ENCODE measurements around the gene BTBD3.
A peak's percentile ranks its signal among the peaks of the same experiment; 100 is the strongest.

BTBD3 gene

DNA sequence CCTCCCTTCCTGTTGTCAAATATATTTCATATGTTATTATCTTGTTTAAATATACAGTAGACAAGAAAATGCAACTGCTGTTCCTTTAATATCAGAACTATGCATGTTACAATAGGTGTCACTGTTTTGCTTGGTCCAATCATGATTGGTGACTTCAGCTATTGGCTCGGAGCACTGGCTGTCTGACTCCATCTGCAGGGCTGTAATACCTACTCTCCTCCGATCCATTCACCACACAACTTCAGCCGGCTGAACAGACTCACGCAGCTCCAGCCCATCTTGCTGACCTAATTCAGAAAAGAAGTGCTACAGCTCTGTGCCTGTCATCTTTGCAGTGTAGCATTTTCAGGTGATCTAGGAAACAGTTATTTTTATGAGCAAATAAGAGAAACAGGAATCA lies at the start of gene BTBD3:
Gene BTBD3 (plus strand): TSS at position 231 of the 400 bp plus-strand sequence. CDS start 383 bp downstream, outside the sequence.
- H3K4me3 ChIP-seq (ENCODE audit: low read length), result no peak within 1 kb of the TSS
- H3K27me3 ChIP-seq (ENCODE audit: insufficient read depth, low read length), result no peaks in the 10 kb centered on the region
- no peaks in the 10 kb centered on the region for H3K9me3 ChIP-seq (ENCODE audit: low read length)
- peaks cover 13% of the 10 kb centered on the region for H3K4me1 ChIP-seq (ENCODE audit: insufficient read depth, low read length)
- peaks cover 14% of the 10 kb centered on the region for H3K36me3 ChIP-seq (ENCODE audit: insufficient read depth, low read length)
- H2AFZ ChIP-seq (ENCODE audit: low read depth, low read length), result no peak within 1 kb of the TSS

DNA sequence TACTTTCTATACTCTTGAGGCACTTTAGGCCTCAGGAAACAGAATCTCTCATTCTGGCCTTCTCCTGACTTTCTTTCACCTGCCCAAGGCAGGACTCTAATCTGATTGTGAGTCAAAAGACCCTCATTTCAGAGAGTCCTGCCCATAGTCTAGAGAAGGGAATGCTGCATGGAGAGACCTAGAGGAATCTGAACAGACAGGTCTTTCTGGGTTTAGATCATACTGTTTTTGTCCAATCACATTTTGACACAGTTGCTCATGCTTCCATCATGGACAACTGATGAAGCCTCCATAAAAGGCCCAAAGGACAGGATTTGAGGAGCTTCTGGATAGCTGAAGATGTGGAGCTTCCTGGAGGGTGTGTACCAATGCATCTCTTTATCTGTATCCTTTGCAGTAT lies 48.1 kb upstream of the BTBD3 start:
- no peak overlapping the region for H3K4me3 ChIP-seq (ENCODE audit: low read length)
- H3K27me3 ChIP-seq (ENCODE audit: insufficient read depth, low read length), result no peaks in the 10 kb centered on the region
- no peak overlapping the region for H2AFZ ChIP-seq (ENCODE audit: low read depth, low read length)
- H3K36me3 ChIP-seq (ENCODE audit: insufficient read depth, low read length), result no peaks in the 10 kb centered on the region
- H3K4me1 ChIP-seq (ENCODE audit: insufficient read depth, low read length), result peaks cover 15% of the 10 kb centered on the region
- H3K9me3 ChIP-seq (ENCODE audit: low read length), result no peaks in the 10 kb centered on the region

DNA sequence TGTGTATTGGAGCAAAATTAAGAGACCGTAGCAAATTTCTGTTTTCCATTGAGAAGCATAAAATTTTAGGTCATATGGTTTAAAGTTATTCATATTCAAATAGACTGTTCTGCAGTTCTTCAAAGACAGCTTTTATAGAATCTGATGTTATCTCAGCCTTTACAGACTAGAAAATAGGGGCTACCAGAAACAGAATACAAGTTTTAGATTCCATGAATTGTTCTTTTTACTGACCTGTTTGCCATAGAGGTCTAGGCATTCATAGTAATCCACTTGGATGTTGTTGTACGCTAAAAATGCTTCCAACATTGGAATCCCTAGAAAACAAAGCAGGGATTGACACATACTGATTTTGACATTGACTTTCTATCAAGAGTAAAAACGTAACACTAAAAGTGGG lies 47.3 kb upstream of the BTBD3 start:
- Histone ChIP-seq H3K27me3 (ENCODE audit: insufficient read depth, low read length) (no peaks in the 10 kb centered on the region), H2AFZ (ENCODE audit: low read depth, low read length) (no peak overlapping the region), H3K9me3 (ENCODE audit: low read length) (no peaks in the 10 kb centered on the region), H3K4me3 (ENCODE audit: low read length) (no peak overlapping the region), H3K36me3 (ENCODE audit: insufficient read depth, low read length) (no peaks in the 10 kb centered on the region), H3K4me1 (ENCODE audit: insufficient read depth, low read length) (peaks cover 15% of the 10 kb centered on the region)

DNA sequence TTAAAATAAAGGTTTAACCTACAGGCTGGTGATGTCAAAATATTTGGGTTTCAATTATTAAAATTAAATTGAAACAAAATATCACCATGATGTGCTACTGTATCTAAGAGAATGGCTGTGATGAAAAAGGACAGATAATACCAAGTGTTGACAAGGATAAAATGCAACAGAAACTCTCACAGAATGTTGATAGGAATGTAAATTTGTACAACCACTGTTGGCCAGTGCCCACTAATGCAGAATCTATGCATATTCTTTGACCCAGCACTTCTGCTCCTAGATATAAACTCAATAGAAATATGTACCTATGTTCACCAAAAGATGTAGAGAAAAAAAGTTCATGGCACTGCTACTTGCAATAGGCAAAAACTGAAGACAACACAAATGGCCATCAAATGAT lies 41.1 kb upstream of the BTBD3 start:
- H3K4me1 ChIP-seq (ENCODE audit: insufficient read depth, low read length), result no peaks in the 10 kb centered on the region
- no peaks in the 10 kb centered on the region for H3K9me3 ChIP-seq (ENCODE audit: low read length)

DNA sequence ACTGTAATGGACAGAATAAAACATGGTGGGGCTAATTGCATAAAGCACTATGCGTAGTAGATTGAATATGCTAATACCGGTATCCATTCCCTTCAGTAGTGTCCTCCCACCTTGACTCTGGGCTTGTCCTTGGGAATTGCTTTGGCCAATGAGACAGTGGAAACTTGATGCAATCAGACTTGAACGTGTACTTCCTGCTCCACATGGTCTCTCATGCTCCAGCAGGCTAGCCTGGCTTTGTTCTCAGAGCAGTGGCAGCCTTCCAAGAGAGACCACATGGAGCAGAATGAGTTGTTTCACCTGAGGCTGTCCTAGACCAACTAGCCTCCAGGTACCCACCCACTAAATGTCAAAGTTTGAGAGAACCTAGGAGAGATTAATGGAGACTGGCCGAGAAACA lies 37.0 kb upstream of the BTBD3 start:
- Histone ChIP-seq H3K4me1 (ENCODE audit: insufficient read depth, low read length) (no peaks in the 10 kb centered on the region), H3K4me3 (ENCODE audit: low read length) (no peak overlapping the region), H3K36me3 (ENCODE audit: insufficient read depth, low read length) (no peaks in the 10 kb centered on the region), H3K9me3 (ENCODE audit: low read length) (no peaks in the 10 kb centered on the region), H2AFZ (ENCODE audit: low read depth, low read length) (no peak overlapping the region), H3K27me3 (ENCODE audit: insufficient read depth, low read length) (no peaks in the 10 kb centered on the region)

More for the DNA sequence above, 41.1 kb upstream of the BTBD3 start:
- no peak overlapping the region for H2AFZ ChIP-seq (ENCODE audit: low read depth, low read length)
- H3K4me3 ChIP-seq (ENCODE audit: low read length), result no peak overlapping the region
- no peaks in the 10 kb centered on the region for H3K27me3 ChIP-seq (ENCODE audit: insufficient read depth, low read length)
- H3K36me3 ChIP-seq (ENCODE audit: insufficient read depth, low read length), result no peaks in the 10 kb centered on the region

DNA sequence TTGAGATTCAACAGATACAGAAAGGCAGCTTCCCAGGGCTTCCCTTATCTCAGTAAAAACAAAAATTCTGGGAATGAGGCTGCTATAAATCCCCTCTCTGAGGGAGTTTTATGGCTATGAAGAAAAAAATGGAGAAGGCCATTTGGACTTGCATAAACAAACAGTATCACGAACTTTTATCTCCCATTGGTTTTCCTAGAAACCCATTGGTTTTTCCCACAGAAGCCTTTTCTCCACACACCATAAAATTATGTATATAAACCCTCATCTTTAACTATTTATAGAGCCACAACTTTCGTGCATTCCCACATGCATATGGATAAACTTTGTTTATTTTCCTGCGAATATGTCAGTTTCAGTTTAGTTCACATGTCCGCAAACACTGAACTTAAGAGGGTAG lies 36.2 kb upstream of the BTBD3 start:
- Histone ChIP-seq H3K27me3 (ENCODE audit: insufficient read depth, low read length) (no peaks in the 10 kb centered on the region), H3K9me3 (ENCODE audit: low read length) (no peaks in the 10 kb centered on the region), H3K4me1 (ENCODE audit: insufficient read depth, low read length) (no peaks in the 10 kb centered on the region), H3K36me3 (ENCODE audit: insufficient read depth, low read length) (no peaks in the 10 kb centered on the region), H3K4me3 (ENCODE audit: low read length) (no peak overlapping the region), H2AFZ (ENCODE audit: low read depth, low read length) (no peak overlapping the region)

DNA sequence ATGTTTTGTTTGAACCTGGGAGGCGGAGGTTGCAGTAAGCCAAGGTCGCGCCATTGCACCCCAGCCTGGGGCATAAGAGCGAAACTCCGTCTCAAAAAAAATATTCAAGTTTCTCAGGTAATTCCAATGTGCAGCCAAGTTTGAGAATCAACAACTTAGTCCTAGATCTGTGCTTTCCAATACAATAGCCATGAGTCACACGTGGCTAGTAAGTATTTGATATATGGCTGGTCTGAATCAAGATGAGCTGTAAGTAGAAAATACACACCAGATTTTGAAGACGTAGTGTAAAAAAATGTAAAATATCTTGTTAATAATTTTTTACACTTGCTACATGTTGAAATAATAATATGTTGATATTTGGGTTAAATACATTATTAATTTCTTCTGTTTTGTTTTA lies 35.0 kb upstream of the BTBD3 start:
- no peaks in the 10 kb centered on the region for H3K9me3 ChIP-seq (ENCODE audit: low read length)
- no peaks in the 10 kb centered on the region for H3K4me1 ChIP-seq (ENCODE audit: insufficient read depth, low read length)
- H2AFZ ChIP-seq (ENCODE audit: low read depth, low read length), result no peak overlapping the region
- no peaks in the 10 kb centered on the region for H3K27me3 ChIP-seq (ENCODE audit: insufficient read depth, low read length)
- no peak overlapping the region for H3K4me3 ChIP-seq (ENCODE audit: low read length)
- H3K36me3 ChIP-seq (ENCODE audit: insufficient read depth, low read length), result no peaks in the 10 kb centered on the region

DNA sequence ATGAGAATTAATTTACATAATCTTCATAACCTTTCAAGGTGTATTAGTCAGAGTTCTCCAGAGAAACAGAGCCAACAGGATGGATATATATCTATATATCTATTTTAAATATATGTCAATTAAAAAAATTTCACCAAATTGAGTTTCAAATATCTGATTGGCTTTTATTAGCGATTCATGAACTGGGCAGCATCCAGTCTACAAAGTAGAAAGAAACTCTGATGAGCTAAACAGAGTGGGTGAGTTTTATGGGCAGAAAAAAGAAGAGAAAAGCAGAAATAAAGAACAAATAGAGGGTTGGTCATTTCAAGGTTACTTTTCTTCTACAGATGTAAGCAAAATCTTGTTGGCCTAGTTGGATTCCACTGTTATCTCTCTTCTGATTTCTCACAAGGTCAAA lies 29.0 kb upstream of the BTBD3 start:
- Histone ChIP-seq H2AFZ (ENCODE audit: low read depth, low read length) (no peak overlapping the region), H3K4me3 (ENCODE audit: low read length) (no peak overlapping the region), H3K9me3 (ENCODE audit: low read length) (no peaks in the 10 kb centered on the region), H3K4me1 (ENCODE audit: insufficient read depth, low read length) (peaks cover 10% of the 10 kb centered on the region), H3K27me3 (ENCODE audit: insufficient read depth, low read length) (no peaks in the 10 kb centered on the region), H3K36me3 (ENCODE audit: insufficient read depth, low read length) (no peaks in the 10 kb centered on the region)

DNA sequence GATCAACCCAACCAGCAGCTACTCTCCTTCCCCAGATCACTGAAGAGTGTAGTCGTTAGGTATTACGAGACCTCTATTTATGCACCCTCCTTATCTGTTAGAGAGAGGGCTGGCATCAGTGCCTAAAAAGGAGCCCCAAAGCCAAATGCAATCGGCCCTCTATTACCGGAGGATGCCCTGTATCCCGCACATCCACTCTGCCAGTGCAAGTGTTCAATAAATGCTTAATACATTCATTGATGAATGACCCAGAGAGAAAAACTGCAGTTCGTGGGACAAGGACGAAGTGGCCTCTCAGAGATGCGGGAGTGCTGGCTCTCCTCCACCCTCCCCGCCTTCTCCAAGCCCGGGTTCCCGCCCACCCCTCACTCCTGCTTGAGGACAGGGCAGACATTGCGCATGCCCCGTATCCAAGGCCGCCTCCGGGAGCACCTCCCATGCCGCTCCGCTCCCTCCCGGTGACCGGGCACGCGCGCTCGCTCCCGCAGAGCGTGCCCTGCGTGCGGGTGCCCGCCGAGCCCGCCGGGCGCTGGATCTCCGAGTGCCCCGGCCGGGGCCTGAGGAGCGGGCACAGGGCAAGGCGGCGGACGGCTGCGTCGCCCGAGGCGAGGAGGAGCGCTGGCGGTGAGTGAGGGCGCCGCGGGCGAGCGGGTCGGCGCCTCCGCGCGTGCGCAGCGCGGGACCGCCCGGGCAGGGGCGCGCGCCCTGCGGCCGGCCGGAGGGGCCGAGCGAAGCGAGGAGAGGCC lies 27.2 kb upstream of the BTBD3 start:
- H3K4me3 ChIP-seq (ENCODE audit: low read length), result peak overlapping the region; percentile 93
- H3K4me1 ChIP-seq (ENCODE audit: insufficient read depth, low read length), result peaks cover 10% of the 10 kb centered on the region
- H3K27me3 ChIP-seq (ENCODE audit: insufficient read depth, low read length), result no peaks in the 10 kb centered on the region
- H2AFZ ChIP-seq (ENCODE audit: low read depth, low read length), result peak overlapping the region; percentile 78
- H3K36me3 ChIP-seq (ENCODE audit: insufficient read depth, low read length), result no peaks in the 10 kb centered on the region
- no peaks in the 10 kb centered on the region for H3K9me3 ChIP-seq (ENCODE audit: low read length)

DNA sequence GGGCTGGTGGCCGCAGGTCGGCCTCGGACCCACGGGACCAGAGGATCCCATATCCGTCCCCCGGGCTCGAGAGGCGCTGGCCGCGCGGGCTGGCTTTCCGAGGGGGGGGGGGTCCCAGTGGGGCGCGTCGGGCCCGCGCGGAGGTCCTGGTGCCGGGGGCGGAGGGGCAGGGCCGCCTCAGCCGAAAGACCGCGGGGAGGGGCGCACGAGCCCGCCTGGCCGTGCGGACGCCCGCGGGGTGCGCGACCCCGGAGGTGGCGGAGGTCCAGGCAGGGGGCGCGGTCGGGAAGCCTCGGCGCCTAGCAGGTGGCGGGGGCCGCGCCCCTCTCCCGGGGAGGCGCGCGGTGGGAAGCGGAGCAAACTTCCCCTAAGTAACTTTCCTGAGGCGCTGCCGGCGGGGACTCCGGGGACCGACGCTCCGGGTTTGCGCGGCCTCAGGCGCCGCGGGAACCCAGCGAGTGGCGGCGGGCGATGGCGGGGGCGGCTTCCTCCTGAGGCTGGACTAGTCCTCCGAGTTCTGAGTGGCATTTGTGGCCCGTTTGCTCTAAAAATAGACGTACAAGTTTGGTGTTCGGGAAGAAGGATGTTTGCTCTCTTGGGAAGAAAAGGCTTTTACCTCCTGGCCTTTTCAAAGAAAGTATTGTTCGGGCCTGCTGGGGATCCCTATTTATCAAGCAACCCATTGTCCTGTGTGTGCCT lies 26.5 kb upstream of the BTBD3 start:
- H3K4me1 ChIP-seq (ENCODE audit: insufficient read depth, low read length), result peaks cover 10% of the 10 kb centered on the region
- peak overlapping the region; percentile 78 for H2AFZ ChIP-seq (ENCODE audit: low read depth, low read length)
- H3K9me3 ChIP-seq (ENCODE audit: low read length), result no peaks in the 10 kb centered on the region
- H3K4me3 ChIP-seq (ENCODE audit: low read length), result peak overlapping the region; percentile 93
- H3K36me3 ChIP-seq (ENCODE audit: insufficient read depth, low read length), result no peaks in the 10 kb centered on the region
- H3K27me3 ChIP-seq (ENCODE audit: insufficient read depth, low read length), result no peaks in the 10 kb centered on the region

DNA sequence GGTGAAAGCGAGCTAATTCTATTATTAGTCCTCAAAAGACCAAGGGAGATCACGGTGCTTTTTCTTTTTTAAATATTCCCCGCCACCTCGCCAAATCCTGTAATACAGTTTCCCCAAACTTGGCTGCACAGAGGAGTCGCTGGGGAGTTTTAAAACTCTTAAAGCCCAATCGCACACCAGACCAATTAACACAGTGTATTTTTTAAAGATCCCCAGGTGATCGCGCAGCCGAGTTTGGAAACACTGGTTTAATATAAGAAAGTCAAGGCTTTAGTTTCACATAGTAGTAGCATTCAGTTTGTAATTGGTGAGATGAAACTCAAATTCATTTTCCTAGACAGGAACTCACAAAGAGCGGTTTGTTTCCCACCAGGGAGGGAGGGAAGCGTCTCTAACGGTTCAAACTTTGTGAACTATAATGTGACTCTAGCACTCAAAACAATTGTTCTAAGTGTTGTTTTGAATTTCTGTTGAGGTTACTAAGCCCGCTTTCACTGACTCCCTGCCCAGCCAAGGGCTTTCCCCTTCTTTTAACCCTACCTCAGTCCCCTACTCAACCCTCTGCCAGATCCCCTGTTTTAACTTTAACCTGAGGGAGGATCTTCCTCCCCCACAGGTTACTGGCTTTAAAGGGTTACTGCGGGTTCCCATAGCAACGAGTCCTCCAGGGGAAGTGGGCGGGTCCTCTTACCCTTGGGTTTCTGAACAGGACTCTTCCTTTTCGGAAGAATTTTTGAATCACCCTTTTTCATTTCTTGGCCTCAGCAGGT lies 25.7 kb upstream of the BTBD3 start:
- no peaks in the 10 kb centered on the region for H3K9me3 ChIP-seq (ENCODE audit: low read length)
- H3K36me3 ChIP-seq (ENCODE audit: insufficient read depth, low read length), result no peaks in the 10 kb centered on the region
- H3K4me1 ChIP-seq (ENCODE audit: insufficient read depth, low read length), result peaks cover 10% of the 10 kb centered on the region
- H2AFZ ChIP-seq (ENCODE audit: low read depth, low read length), result peak overlapping the region; percentile 78
- peak overlapping the region; percentile 93 for H3K4me3 ChIP-seq (ENCODE audit: low read length)
- H3K27me3 ChIP-seq (ENCODE audit: insufficient read depth, low read length), result no peaks in the 10 kb centered on the region

DNA sequence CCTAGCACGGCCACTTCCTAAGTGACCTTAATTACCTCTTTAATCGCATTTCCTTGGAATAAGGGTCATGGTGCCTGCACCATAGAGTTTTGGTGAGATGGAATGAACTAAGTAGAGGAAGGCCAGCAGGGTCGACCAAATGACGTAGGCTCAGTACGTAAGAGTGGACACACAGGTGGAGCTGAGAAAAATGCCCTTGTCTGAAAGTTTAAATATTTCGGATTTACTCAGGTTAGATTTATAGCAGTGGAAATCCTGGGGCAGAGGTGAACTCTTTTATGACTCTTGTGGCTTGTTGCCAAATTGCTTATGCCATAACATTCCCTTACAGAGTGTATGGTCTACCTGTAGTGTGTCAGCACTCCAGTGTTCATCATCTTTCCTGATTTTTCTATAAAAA lies 23.6 kb upstream of the BTBD3 start:
- H3K27me3 ChIP-seq (ENCODE audit: insufficient read depth, low read length), result no peaks in the 10 kb centered on the region
- H3K36me3 ChIP-seq (ENCODE audit: insufficient read depth, low read length), result no peaks in the 10 kb centered on the region
- no peaks in the 10 kb centered on the region for H3K9me3 ChIP-seq (ENCODE audit: low read length)
- no peak overlapping the region for H3K4me3 ChIP-seq (ENCODE audit: low read length)
- peaks cover 10% of the 10 kb centered on the region for H3K4me1 ChIP-seq (ENCODE audit: insufficient read depth, low read length)
- H2AFZ ChIP-seq (ENCODE audit: low read depth, low read length), result no peak overlapping the region

DNA sequence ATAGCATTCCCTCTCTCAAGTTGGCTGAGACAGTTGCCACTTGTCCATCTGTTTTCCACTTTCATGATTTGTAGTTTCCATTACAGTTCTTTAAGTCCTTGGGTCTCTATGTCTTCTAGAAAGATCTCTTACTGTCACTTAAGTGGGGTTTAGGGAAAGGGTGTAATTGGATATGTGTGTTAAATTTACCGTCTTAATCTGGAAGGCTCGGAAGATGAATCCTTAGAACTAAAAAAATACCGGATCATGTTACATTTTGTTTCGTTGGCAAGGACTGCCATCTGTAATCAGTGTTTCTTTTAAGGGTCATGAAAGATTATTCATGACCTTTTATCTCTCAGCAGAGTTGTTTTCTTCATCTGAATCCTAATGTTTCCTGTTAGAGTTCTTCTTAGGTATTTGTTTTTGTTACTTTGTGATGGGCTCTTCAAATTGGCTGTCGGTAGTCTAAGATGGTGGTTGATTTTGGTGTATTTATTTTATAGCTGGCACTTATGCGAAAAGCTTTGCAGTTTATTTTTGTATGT lies 21.8 kb upstream of the BTBD3 start:
- Histone ChIP-seq H3K27me3 (ENCODE audit: insufficient read depth, low read length) (no peaks in the 10 kb centered on the region), H3K4me1 (ENCODE audit: insufficient read depth, low read length) (peaks cover 10% of the 10 kb centered on the region), H2AFZ (ENCODE audit: low read depth, low read length) (no peak overlapping the region), H3K36me3 (ENCODE audit: insufficient read depth, low read length) (no peaks in the 10 kb centered on the region), H3K9me3 (ENCODE audit: low read length) (no peaks in the 10 kb centered on the region), H3K4me3 (ENCODE audit: low read length) (no peak overlapping the region)

Data from neuron (in vitro differentiated cells).